ENCODE data around the gene KLK13.

KLK13 gene

GRCh38 chr19:51066393-51067186 lies 1.7 kb upstream of the KLK13 start:
- no peak overlapping the region for H3K4me3 ChIP-seq (replicated peaks; ENCODE audit: low read depth, low read length)
- no peaks in the 10 kb centered on the region; the same call in none of the 2 replicates for H3K27me3 ChIP-seq (replicated peaks; ENCODE audit: control insufficient read depth, insufficient read depth, low read length)
- no peak for DNase-seq (ENCODE audit: extremely low read depth, insufficient read length)
- no peaks in the 10 kb centered on the region for H3K36me3 ChIP-seq (ENCODE audit: control insufficient read depth, insufficient read depth, low read length)
- no peak for TF ChIP-seq CTCF (IDR thresholded peaks at IDR 0.05; ENCODE audit: insufficient read depth, low read length, poor library complexity, severe bottlenecking)

GRCh38 chr19:51065221-51065960 lies 499 bp upstream of the KLK13 start:
- TF ChIP-seq CTCF (IDR thresholded peaks at IDR 0.05; ENCODE audit: insufficient read depth, low read length, poor library complexity, severe bottlenecking), result no peak
- Histone ChIP-seq H3K27me3 (replicated peaks; ENCODE audit: control insufficient read depth, insufficient read depth, low read length) (no peaks in the 10 kb centered on the region; the same call in none of the 2 replicates), H3K4me3 (replicated peaks; ENCODE audit: low read depth, low read length) (no peak overlapping the region), H3K36me3 (ENCODE audit: control insufficient read depth, insufficient read depth, low read length) (no peaks in the 10 kb centered on the region)
- DNase-seq (ENCODE audit: extremely low read depth, insufficient read length), result no peak

GRCh38 chr19:51063664-51064063 lies 1.2 kb downstream of the KLK13 start:
- TF ChIP-seq CTCF (IDR thresholded peaks at IDR 0.05; ENCODE audit: insufficient read depth, low read length, poor library complexity, severe bottlenecking), result no peak
- Histone ChIP-seq H3K27me3 (replicated peaks; ENCODE audit: control insufficient read depth, insufficient read depth, low read length) (no peaks in the 10 kb centered on the region; the same call in 1 of the 2 replicates), H3K36me3 (ENCODE audit: control insufficient read depth, insufficient read depth, low read length) (no peaks in the 10 kb centered on the region), H3K4me3 (replicated peaks; ENCODE audit: low read depth, low read length) (no peak overlapping the region)
- no peak for DNase-seq (ENCODE audit: extremely low read depth, insufficient read length)

- H3K4me3 ChIP-seq (replicated peaks; ENCODE audit: low read depth, low read length), result no peak overlapping the region
- no peaks in the 10 kb centered on the region; the same call in 1 of the 2 replicates for H3K27me3 ChIP-seq (replicated peaks; ENCODE audit: control insufficient read depth, insufficient read depth, low read length)
- no peaks in the 10 kb centered on the region for H3K36me3 ChIP-seq (ENCODE audit: control insufficient read depth, insufficient read depth, low read length)
- DNase-seq (ENCODE audit: extremely low read depth, insufficient read length), result no peak
- TF ChIP-seq CTCF (IDR thresholded peaks at IDR 0.05; ENCODE audit: insufficient read depth, low read length, poor library complexity, severe bottlenecking), result no peak
Measured at GRCh38 chr19:51060973-51061372, 3.9 kb downstream of the KLK13 start.

GRCh38 chr19:51060336-51060735 lies 4.6 kb downstream of the KLK13 start:
- Histone ChIP-seq H3K27me3 (replicated peaks; ENCODE audit: control insufficient read depth, insufficient read depth, low read length) (no peaks in the 10 kb centered on the region; the same call in 1 of the 2 replicates), H3K36me3 (ENCODE audit: control insufficient read depth, insufficient read depth, low read length) (no peaks in the 10 kb centered on the region), H3K4me3 (replicated peaks; ENCODE audit: low read depth, low read length) (no peak overlapping the region)
- TF ChIP-seq CTCF (IDR thresholded peaks at IDR 0.05; ENCODE audit: insufficient read depth, low read length, poor library complexity, severe bottlenecking), result no peak
- no peak for DNase-seq (ENCODE audit: extremely low read depth, insufficient read length)

Measured in GM06990 (cell line).